ENCODE data around the gene PRSS23.

Gene PRSS23

GRCh38 chr11:86800076-86800959 lies at the start of gene PRSS23:
Gene PRSS23, plus strand, starts transcription at chr11:86800542. Its CDS starts 7,102 bp downstream, at chr11:86807644.
- peak within 1 kb of the TSS; percentile 82 for H3K4me3 ChIP-seq (ENCODE audit: low read depth, low read length)
- ChIA-PET CTCF (interaction anchor here (0.8 to 4.8 kb wide), 8 partner anchors 9 to 343 kb away, joined by 3 to 51 read pairs (median 4); no protein-coding TSS in a partner anchor), POLR2A (interaction anchor here (0.6 to 4.6 kb wide), 11 partner anchors 9 to 340 kb away, joined by 3 to 41 read pairs (median 5); no protein-coding TSS in a partner anchor)
- no peak for TF ChIP-seq CTCF (IDR thresholded peaks at IDR 0.05; ENCODE audit: insufficient read depth, low read length, missing control alignments)
- DNase-seq (ENCODE audit: low read depth, low spot score), result no peak

- POLR2A ChIA-PET, result no interaction called here
- no peak for DNase-seq (ENCODE audit: low read depth, low spot score)
- CTCF ChIA-PET, result interaction anchor here (1.4 kb wide), 1 partner anchor 51 kb away, joined by 4 read pairs; no protein-coding TSS in a partner anchor
- TF ChIP-seq CTCF (IDR thresholded peaks at IDR 0.05; ENCODE audit: insufficient read depth, low read length, missing control alignments), result no peak
- no peak overlapping the region for H3K4me3 ChIP-seq (ENCODE audit: low read depth, low read length)
Observed at GRCh38 chr11:86753459-86753858, 46.9 kb upstream of the PRSS23 start.

GRCh38 chr11:86755146-86755545 lies 45.2 kb upstream of the PRSS23 start:
- ChIA-PET CTCF (interaction anchor here (0.9 to 1.5 kb wide), 2 partner anchors 30 to 32 kb away, joined by 3 read pairs; no protein-coding TSS in a partner anchor), POLR2A (no interaction called here)
- DNase-seq (ENCODE audit: low read depth, low spot score), result no peak
- H3K4me3 ChIP-seq (ENCODE audit: low read depth, low read length), result no peak overlapping the region
- TF ChIP-seq CTCF (IDR thresholded peaks at IDR 0.05; ENCODE audit: insufficient read depth, low read length, missing control alignments), result no peak

GRCh38 chr11:86758171-86758570 lies 42.2 kb upstream of the PRSS23 start:
- ChIA-PET POLR2A (no interaction called here), CTCF (no interaction called here)
- TF ChIP-seq CTCF (IDR thresholded peaks at IDR 0.05; ENCODE audit: insufficient read depth, low read length, missing control alignments), result no peak
- no peak overlapping the region for H3K4me3 ChIP-seq (ENCODE audit: low read depth, low read length)
- DNase-seq (ENCODE audit: low read depth, low spot score), result no peak

- H3K4me3 ChIP-seq (ENCODE audit: low read depth, low read length), result no peak overlapping the region
- ChIA-PET CTCF (interaction anchor here (1.1 to 2.4 kb wide), 5 partner anchors 11 to 152 kb away, joined by 3 to 13 read pairs (median 4); no protein-coding TSS in a partner anchor), POLR2A (interaction anchor here (0.6 to 2.0 kb wide), 6 partner anchors 11 to 233 kb away, joined by 3 to 20 read pairs (median 4); partner anchors contain the start of gene PRSS23)
- TF ChIP-seq CTCF (IDR thresholded peaks at IDR 0.05; ENCODE audit: insufficient read depth, low read length, missing control alignments), result no peak
- DNase-seq (ENCODE audit: low read depth, low spot score), result no peak
Observed at GRCh38 chr11:86760577-86760976, 39.8 kb upstream of the PRSS23 start.

GRCh38 chr11:86761978-86762377 lies 38.4 kb upstream of the PRSS23 start:
- no peak for TF ChIP-seq CTCF (IDR thresholded peaks at IDR 0.05; ENCODE audit: insufficient read depth, low read length, missing control alignments)
- ChIA-PET POLR2A (interaction anchor here (0.6 to 2.0 kb wide), 4 partner anchors 13 to 50 kb away, joined by 3 to 13 read pairs (median 6); partner anchors contain the start of gene PRSS23), CTCF (interaction anchor here (0.7 to 2.4 kb wide), 5 partner anchors 14 to 305 kb away, joined by 3 to 13 read pairs (median 4); no protein-coding TSS in a partner anchor)
- DNase-seq (ENCODE audit: low read depth, low spot score), result no peak
- no peak overlapping the region for H3K4me3 ChIP-seq (ENCODE audit: low read depth, low read length)

Data from AG04449 (cell line).